GM10266 (cell line): ENCODE data around the gene KCNH3.

Source experiments
- DNase-seq: peaks from one replicate; pipeline ENCODE4 v3.0.0; 2012; ENCODE audit errors: extremely low spot score
- CTCF ChIP-seq: IDR thresholded peaks from 2 replicates; pipeline ENCODE4 v1.5.1; 2012; ENCODE audit warnings: mild to moderate bottlenecking, low read depth; ENCODE audit not compliant: control insufficient read depth, insufficient read depth; ENCODE audit errors: missing control alignments

KCNH3 gene

GRCh38 chr12:49515266-49515665 lies 23.6 kb upstream of the KCNH3 start:
- DNase-seq: no peak
- no peak for TF ChIP-seq CTCF

- no peak for TF ChIP-seq CTCF
- no peak for DNase-seq
Measured at GRCh38 chr12:49518914-49519573, 19.8 kb upstream of the KCNH3 start.

- no peak for TF ChIP-seq CTCF
Measured at GRCh38 chr12:49519574-49519936, 19.3 kb upstream of the KCNH3 start.

GRCh38 chr12:49521389-49521788 lies 17.4 kb upstream of the KCNH3 start:
- no peak for DNase-seq

More at GRCh38 chr12:49519574-49519936, 19.3 kb upstream of the KCNH3 start:
- no peak for DNase-seq

GRCh38 chr12:49524660-49525324 lies 14.0 kb upstream of the KCNH3 start:
- TF ChIP-seq CTCF: no peak
- no peak for DNase-seq

More at GRCh38 chr12:49521389-49521788, 17.4 kb upstream of the KCNH3 start:
- TF ChIP-seq CTCF: no peak

- TF ChIP-seq CTCF: no peak
- DNase-seq: no peak
Measured at GRCh38 chr12:49525942-49526341, 12.9 kb upstream of the KCNH3 start.

GRCh38 chr12:49527361-49528130 lies 11.3 kb upstream of the KCNH3 start:
- TF ChIP-seq CTCF: no peak
- DNase-seq: no peak
